ENCODE measurements around the gene CES3.

CES3 gene

DNA sequence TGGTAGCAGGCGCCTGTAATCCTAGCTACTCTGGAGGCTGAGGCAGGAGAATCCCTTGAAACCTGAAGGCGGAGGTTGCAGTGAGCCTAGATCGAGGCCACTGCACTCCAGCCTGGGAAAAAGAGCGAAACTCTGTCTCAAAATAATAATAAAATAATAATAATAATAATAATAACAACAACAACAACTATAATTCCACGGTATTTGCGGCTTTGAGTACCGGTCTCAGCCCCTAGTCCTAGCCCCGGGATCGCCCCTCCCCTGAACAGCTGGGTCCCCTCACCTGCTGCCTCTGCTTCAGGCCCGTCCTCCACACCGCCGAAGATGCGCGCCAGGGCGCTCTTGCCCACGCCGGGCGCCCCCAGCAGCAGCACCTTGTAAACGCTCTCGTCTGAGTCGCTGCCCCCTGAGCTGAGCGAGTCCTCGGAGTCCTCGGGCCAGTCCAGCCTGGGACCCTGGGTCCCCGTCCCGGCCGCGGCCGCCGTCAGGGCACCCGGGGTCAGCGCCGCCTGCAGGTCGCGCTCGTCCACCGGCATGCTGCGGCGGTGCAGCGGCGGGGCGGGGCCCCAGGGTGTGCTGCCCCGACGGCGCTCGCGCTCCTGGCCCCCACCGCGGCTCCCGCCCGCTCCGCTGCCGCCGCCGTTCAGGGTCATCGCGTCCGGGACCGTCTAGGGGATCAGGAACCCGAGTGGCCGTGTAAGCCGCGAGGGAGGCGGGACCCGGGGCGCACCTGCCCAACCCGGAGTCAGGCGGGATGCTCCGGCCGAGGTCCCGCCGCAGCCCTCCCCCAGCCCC, 36.3 kb upstream of the CES3 start:
- peaks cover 89% of the 10 kb centered on the region for H3K27me3 Mint-ChIP-seq (ENCODE audit: low read depth, poor library complexity)
- DNase-seq: peak; percentile 78
- H3K4me1 Mint-ChIP-seq: peaks cover 6% of the 10 kb centered on the region
- H3K36me3 Mint-ChIP-seq (ENCODE audit: low read depth): no peaks in the 10 kb centered on the region
- H3K27ac Mint-ChIP-seq: no peak overlapping the region
- TF ChIP-seq CTCF (IDR thresholded peaks at IDR 0.05): peak; percentile 19
- H3K4me3 Mint-ChIP-seq: peak overlapping the region; percentile 56
- H3K9me3 Mint-ChIP-seq: no peaks in the 10 kb centered on the region

GRCh38 chr16:66925322-66925840, 35.7 kb upstream of the CES3 start, which contains the start of gene RRAD:
RRAD (minus strand) TSS chr16:66925535; CDS start chr16:66925179, 356 bp downstream.
- Mint-ChIP-seq H3K36me3 (ENCODE audit: low read depth) (no peaks in the 10 kb centered on the region), H3K27ac (no peak within 1 kb of the TSS), H3K4me3 (peak within 1 kb of the TSS; percentile 73), H3K4me1 (peaks cover 6% of the 10 kb centered on the region), H3K27me3 (ENCODE audit: low read depth, poor library complexity) (peaks cover 86% of the 10 kb centered on the region), H3K9me3 (no peaks in the 10 kb centered on the region)
- DNase-seq: no peak
- TF ChIP-seq CTCF (IDR thresholded peaks at IDR 0.05): no peak

DNA sequence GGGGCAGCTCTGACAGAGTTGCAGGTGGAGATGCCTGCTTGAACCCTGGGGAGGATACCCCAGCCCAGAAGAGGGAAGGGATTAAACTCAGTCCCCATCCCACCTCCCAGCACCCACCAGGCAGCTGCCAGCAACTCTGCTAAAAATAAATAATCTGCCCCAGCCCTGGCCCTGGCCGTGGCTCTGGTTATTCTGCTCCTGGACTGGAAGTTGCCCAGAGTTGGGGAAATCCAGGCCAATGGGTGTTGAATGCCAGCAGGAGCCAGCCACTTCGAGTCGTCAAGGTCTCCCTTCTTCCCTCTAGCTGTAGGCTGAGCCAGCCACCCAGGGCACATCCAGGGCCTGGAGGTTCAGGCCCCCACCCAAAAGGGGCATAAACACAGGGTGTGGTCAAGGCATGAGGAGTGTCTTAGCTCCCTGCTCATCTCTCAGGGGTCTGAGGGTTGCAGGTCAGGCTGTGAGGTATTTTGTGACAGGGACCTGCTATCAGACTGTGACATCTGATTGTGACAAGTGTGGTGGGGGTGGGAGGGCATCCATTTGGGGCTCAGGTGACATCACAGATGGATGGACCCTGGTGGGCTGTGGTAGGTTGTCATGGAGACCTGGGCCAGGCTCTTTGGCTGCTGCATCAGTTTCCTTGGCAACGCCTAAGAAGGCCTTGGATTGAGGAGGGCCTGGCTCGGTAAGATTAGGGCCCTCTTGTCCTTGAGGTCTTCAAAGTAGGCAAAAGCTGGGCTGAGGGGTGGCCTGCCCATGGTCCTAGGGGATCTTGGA, 34.7 kb upstream of the CES3 start:
- H3K27me3 Mint-ChIP-seq (ENCODE audit: low read depth, poor library complexity): peaks cover 76% of the 10 kb centered on the region
- no peaks in the 10 kb centered on the region for H3K36me3 Mint-ChIP-seq (ENCODE audit: low read depth)
- H3K27ac Mint-ChIP-seq: no peak overlapping the region
- H3K4me1 Mint-ChIP-seq: peaks cover 6% of the 10 kb centered on the region
- TF ChIP-seq CTCF (IDR thresholded peaks at IDR 0.05): no peak
- no peak overlapping the region for H3K4me3 Mint-ChIP-seq
- H3K9me3 Mint-ChIP-seq: no peaks in the 10 kb centered on the region
- DNase-seq: no peak

GRCh38 chr16:66926961-66927436, 34.1 kb upstream of the CES3 start:
- Mint-ChIP-seq H3K4me1 (peaks cover 6% of the 10 kb centered on the region), H3K4me3 (no peak overlapping the region), H3K27me3 (ENCODE audit: low read depth, poor library complexity) (peaks cover 70% of the 10 kb centered on the region), H3K36me3 (ENCODE audit: low read depth) (peaks cover 5% of the 10 kb centered on the region), H3K9me3 (no peaks in the 10 kb centered on the region), H3K27ac (no peak overlapping the region)
- DNase-seq: no peak
- TF ChIP-seq CTCF (IDR thresholded peaks at IDR 0.05): no peak

GRCh38 chr16:66927918-66928649, 33.0 kb upstream of the CES3 start:
- peaks cover 5% of the 10 kb centered on the region for H3K36me3 Mint-ChIP-seq (ENCODE audit: low read depth)
- H3K27ac Mint-ChIP-seq: no peak overlapping the region
- H3K27me3 Mint-ChIP-seq (ENCODE audit: low read depth, poor library complexity): peaks cover 59% of the 10 kb centered on the region
- no peak for TF ChIP-seq CTCF (IDR thresholded peaks at IDR 0.05)
- H3K4me1 Mint-ChIP-seq: peaks cover 13% of the 10 kb centered on the region
- no peaks in the 10 kb centered on the region for H3K9me3 Mint-ChIP-seq
- DNase-seq: no peak
- H3K4me3 Mint-ChIP-seq: no peak overlapping the region

All from nephron progenitor cell (in vitro differentiated cells).